HL-60 (cell line): ENCODE results near the gene PRSS27.

Experiments used
- GABPA ChIP-seq: IDR thresholded peaks from 2 replicates; pipeline ENCODE4 v1.6.1; 2012; ENCODE audit warnings: low read depth
- POLR2AphosphoS5 ChIP-seq: IDR thresholded peaks from 2 replicates; pipeline ENCODE4 v1.6.1; 2012; ENCODE audit warnings: low read depth
- TF ChIP-seq, protein P1 (sequence below): IDR thresholded peaks from one replicate; pipeline ENCODE4 v1.5.1; 2011; ENCODE audit warnings: low read length, control low read depth, inconsistent platforms; ENCODE audit not compliant: insufficient read depth
- TF ChIP-seq, protein P2 (sequence below): IDR thresholded peaks from 2 replicates; pipeline ENCODE4 v1.6.1; 2012; ENCODE audit warnings: low read depth; ENCODE audit not compliant: insufficient replicate concordance

DNA sequence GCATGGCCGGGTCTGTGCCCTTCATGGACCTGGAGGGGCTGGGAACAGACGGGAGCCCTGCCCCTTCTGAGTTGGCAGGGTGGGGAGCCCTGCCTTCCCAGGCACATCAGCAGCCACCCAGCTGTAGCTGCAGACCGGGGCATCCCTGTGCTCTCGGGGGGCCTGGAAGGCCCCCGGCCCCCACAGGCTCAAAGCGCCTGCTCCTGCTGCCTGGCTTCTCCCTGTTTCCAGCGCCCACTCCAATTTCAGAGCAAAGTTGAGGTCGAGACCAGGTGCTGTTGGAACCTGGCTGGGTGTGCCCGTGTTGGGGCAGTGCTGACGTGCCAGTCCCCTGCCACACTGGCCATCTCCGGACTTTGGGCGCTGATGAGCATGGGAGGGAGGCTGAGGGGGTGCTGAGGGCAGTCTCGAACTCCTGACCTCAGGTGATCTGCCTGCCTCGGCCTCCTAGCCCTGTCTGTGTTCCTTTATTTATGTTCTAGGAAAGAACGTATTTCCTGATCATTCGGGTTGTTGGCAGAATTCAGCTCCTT lies 4.9 kb upstream of the PRSS27 start:
- TF ChIP-seq, protein P1, sequence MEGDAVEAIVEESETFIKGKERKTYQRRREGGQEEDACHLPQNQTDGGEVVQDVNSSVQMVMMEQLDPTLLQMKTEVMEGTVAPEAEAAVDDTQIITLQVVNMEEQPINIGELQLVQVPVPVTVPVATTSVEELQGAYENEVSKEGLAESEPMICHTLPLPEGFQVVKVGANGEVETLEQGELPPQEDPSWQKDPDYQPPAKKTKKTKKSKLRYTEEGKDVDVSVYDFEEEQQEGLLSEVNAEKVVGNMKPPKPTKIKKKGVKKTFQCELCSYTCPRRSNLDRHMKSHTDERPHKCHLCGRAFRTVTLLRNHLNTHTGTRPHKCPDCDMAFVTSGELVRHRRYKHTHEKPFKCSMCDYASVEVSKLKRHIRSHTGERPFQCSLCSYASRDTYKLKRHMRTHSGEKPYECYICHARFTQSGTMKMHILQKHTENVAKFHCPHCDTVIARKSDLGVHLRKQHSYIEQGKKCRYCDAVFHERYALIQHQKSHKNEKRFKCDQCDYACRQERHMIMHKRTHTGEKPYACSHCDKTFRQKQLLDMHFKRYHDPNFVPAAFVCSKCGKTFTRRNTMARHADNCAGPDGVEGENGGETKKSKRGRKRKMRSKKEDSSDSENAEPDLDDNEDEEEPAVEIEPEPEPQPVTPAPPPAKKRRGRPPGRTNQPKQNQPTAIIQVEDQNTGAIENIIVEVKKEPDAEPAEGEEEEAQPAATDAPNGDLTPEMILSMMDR, result no peak
- TF ChIP-seq, protein P2, sequence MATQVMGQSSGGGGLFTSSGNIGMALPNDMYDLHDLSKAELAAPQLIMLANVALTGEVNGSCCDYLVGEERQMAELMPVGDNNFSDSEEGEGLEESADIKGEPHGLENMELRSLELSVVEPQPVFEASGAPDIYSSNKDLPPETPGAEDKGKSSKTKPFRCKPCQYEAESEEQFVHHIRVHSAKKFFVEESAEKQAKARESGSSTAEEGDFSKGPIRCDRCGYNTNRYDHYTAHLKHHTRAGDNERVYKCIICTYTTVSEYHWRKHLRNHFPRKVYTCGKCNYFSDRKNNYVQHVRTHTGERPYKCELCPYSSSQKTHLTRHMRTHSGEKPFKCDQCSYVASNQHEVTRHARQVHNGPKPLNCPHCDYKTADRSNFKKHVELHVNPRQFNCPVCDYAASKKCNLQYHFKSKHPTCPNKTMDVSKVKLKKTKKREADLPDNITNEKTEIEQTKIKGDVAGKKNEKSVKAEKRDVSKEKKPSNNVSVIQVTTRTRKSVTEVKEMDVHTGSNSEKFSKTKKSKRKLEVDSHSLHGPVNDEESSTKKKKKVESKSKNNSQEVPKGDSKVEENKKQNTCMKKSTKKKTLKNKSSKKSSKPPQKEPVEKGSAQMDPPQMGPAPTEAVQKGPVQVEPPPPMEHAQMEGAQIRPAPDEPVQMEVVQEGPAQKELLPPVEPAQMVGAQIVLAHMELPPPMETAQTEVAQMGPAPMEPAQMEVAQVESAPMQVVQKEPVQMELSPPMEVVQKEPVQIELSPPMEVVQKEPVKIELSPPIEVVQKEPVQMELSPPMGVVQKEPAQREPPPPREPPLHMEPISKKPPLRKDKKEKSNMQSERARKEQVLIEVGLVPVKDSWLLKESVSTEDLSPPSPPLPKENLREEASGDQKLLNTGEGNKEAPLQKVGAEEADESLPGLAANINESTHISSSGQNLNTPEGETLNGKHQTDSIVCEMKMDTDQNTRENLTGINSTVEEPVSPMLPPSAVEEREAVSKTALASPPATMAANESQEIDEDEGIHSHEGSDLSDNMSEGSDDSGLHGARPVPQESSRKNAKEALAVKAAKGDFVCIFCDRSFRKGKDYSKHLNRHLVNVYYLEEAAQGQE, result no peak
- TF ChIP-seq POLR2AphosphoS5, result no peak
- no peak for TF ChIP-seq GABPA
